GM23338 (cell line): Measurements from ENCODE around the gene GPRIN2.

Experiments used
- CTCF ChIP-seq, 2 experiments: fragments of 200-600 bp in 1 of 2; sonication (generic) in 1 of 2; conservative IDR thresholded peaks; 2 replicates each; pipeline versions ENCODE4 v1.5.1 to v1.6.1; 2016 to 2017; ENCODE audit warnings: antibody characterized with exemption in 2 of 2, low read depth in 2 of 2, mild to moderate bottlenecking in 2 of 2, moderate library complexity in 1 of 2
- EZH2 ChIP-seq: fragments of 200-600 bp; sonication (generic); IDR thresholded peaks from one replicate; pipeline ENCODE4 v1.8.0; 2017; ENCODE audit warnings: antibody characterized with exemption, mild to moderate bottlenecking, low read depth; ENCODE audit not compliant: unreplicated experiment
- EZH2phosphoT487 ChIP-seq: fragments of 200-600 bp; sonication (generic); IDR thresholded peaks from one replicate; pipeline ENCODE4 v1.8.1; 2018; ENCODE audit warnings: antibody characterized with exemption; ENCODE audit not compliant: unreplicated experiment
- POLR2AphosphoS5 ChIP-seq: IDR thresholded peaks from 2 replicates; pipeline ENCODE4 v1.6.1; 2016; ENCODE audit warnings: antibody characterized with exemption, low read depth
- REST ChIP-seq: IDR thresholded peaks from one replicate; pipeline ENCODE4 v1.6.1; 2018; ENCODE audit warnings: antibody characterized with exemption; ENCODE audit not compliant: unreplicated experiment

GRCh38 chr10:46553238-46554049, 3.0 kb downstream of the GPRIN2 start:
- TF ChIP-seq REST: no peak
- TF ChIP-seq EZH2phosphoT487: no peak
- no peak for TF ChIP-seq CTCF (conservative IDR thresholded peaks at IDR 0.05; ENCODE audit: low read depth in 2 of 2)
- no peak for TF ChIP-seq EZH2
- TF ChIP-seq POLR2AphosphoS5: no peak
